Bronchial epithelial cell (primary cell): ENCODE data around the gene ZNF648. TPM values are rescaled to one million over a fixed set of nuclear protein-coding genes. Genes with fewer than 3 reads are reported as not detected.
"Not testable (repeated sequence)": the region's sequence is repeated elsewhere in the genome, so short reads cannot be mapped to it uniquely, and the experiment has no call there.

ENCODE experiments used
- DNase-seq: peaks from one replicate; pipeline ENCODE4 v3.0.0-alpha.2; 2010; ENCODE audit warnings: low read depth
- FAIRE-seq: peaks from 2 replicates; lab custom pipeline; 2011; peaks lifted over from hg19 to GRCh38; lab: Jason Lieb, UNC
- H3K27me3 ChIP-seq: 2 replicates; pipeline ENCODE4 v1.5.1; 2011; ENCODE audit warnings: low read length; ENCODE audit not compliant: control insufficient read depth, insufficient read depth
- H3K36me3 ChIP-seq: 2 replicates; pipeline ENCODE4 v1.5.1; 2011; ENCODE audit warnings: low read length; ENCODE audit not compliant: control insufficient read depth, insufficient read depth
- H3K4me3 ChIP-seq: 2 replicates; pipeline ENCODE4 v1.5.1; 2011; ENCODE audit warnings: mild to moderate bottlenecking, low read depth, low read length, control low read depth
- CTCF ChIP-seq: IDR thresholded peaks from 2 replicates; pipeline ENCODE4 v1.5.1; 2011; ENCODE audit warnings: mild to moderate bottlenecking, moderate library complexity, low read length, control low read depth, inconsistent platforms; ENCODE audit not compliant: insufficient read depth, severe bottlenecking
- total RNA-seq: library from RNA; depleted of rRNA; stranded (reverse); fragments of >200 nt; gene quantifications from 2 replicates; pipeline ENCODE4 v1.2.1, GENCODE V29; 2014

The ZNF648 gene
- total RNA-seq, 1 donor from 2014 or later = not detected

- H3K36me3 ChIP-seq = no peaks in the 10 kb centered on the region
- DNase-seq = peak; percentile 38
- no peak for FAIRE-seq
- H3K27me3 ChIP-seq = peaks cover 3% of the 10 kb centered on the region
- TF ChIP-seq CTCF = no peak
- H3K4me3 ChIP-seq = no peak overlapping the region
Observed at GRCh38 chr1:182051938-182052337, 9.6 kb downstream of the ZNF648 start.

- Histone ChIP-seq H3K36me3 (no peaks in the 10 kb centered on the region), H3K4me3 (no peak overlapping the region), H3K27me3 (no peaks in the 10 kb centered on the region)
- FAIRE-seq (no peak), DNase-seq (peak; percentile 58)
- no peak for TF ChIP-seq CTCF
Observed at GRCh38 chr1:182050481-182051448, 10.7 kb downstream of the ZNF648 start.

DNA sequence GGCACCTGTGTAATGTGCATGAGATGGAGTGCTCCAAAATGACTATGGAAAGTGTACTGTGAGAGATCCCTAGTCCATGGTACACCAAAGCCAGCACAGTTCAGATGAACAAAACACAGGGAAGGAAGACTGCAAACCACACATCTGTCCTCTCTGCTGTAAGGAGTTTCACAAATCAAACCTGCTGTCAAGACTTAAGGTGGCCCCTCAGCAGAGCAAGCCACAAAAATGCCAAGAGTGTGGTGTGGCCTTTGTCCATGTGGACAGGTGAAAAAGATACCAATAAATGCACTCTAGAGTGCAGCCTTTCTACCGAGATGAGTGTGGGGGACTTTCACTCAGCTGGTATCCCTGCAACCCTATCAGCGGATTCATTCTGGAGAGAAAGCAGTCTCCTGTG is 12.9 kb downstream of the ZNF648 start:
- H3K36me3 ChIP-seq = no peaks in the 10 kb centered on the region
- FAIRE-seq (no peak), DNase-seq (no peak)

GRCh38 chr1:182046763-182047162 is 14.7 kb downstream of the ZNF648 start:
- Histone ChIP-seq H3K36me3 (no peaks in the 10 kb centered on the region), H3K4me3 (no peak overlapping the region), H3K27me3 (no peaks in the 10 kb centered on the region)
- FAIRE-seq (no peak), DNase-seq (no peak)
- TF ChIP-seq CTCF = no peak

More for the DNA sequence above, 12.9 kb downstream of the ZNF648 start:
- TF ChIP-seq CTCF = no peak
- no peak overlapping the region for H3K4me3 ChIP-seq
- no peaks in the 10 kb centered on the region for H3K27me3 ChIP-seq

GRCh38 chr1:182045481-182045880 is 16.0 kb downstream of the ZNF648 start:
- not testable (repeated sequence) for FAIRE-seq, H3K4me3 ChIP-seq, DNase-seq, H3K36me3 ChIP-seq, H3K27me3 ChIP-seq

GRCh38 chr1:182041615-182042014 is 19.9 kb downstream of the ZNF648 start:
- Histone ChIP-seq H3K4me3 (no peak overlapping the region), H3K36me3 (no peaks in the 10 kb centered on the region), H3K27me3 (no peaks in the 10 kb centered on the region)
- FAIRE-seq = no peak
- TF ChIP-seq CTCF = no peak
- DNase-seq = no peak
